ENCODE results near the gene ETFDH.
"Not testable (repeated sequence)": the region's sequence is repeated elsewhere in the genome, so short reads cannot be mapped to it uniquely, and the experiment has no call there.

ETFDH gene

DNA sequence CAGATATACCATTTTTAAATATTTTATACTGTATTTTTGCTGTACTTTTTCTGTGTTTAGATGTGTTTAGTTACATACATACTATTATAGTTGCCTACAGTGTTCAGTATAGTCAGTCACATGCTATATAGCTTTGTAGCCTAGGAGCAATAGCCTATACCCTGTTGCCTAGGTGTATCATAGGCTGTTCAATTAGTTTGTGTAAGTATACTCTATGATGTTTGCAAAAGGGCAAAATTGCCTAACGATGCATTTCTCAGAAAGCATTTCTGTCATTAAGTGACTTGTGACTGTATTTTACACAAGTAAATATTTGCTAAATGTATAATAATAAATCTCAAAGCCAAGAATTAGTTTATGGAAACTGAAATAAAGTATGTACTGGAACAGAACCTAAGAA, 9.5 kb downstream of the ETFDH start:
- no peak for DNase-seq (ENCODE audit: low spot score)

DNA sequence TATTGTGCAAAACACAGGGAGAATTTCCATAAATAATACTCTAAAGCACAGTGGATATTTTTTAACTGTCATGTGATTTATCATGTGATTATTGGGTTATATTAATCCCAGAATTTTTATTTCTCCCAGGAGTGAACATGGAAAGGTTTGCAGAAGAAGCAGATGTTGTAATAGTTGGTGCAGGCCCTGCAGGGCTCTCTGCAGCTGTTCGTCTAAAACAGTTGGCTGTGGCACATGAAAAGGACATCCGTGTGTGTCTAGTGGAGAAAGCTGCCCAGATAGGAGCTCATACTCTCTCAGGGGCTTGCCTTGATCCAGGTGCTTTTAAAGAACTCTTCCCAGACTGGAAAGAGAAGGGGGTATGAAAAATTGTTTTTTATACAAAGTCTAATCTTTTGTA, 10.0 kb downstream of the ETFDH start:
- DNase-seq (ENCODE audit: low spot score) = no peak

DNA sequence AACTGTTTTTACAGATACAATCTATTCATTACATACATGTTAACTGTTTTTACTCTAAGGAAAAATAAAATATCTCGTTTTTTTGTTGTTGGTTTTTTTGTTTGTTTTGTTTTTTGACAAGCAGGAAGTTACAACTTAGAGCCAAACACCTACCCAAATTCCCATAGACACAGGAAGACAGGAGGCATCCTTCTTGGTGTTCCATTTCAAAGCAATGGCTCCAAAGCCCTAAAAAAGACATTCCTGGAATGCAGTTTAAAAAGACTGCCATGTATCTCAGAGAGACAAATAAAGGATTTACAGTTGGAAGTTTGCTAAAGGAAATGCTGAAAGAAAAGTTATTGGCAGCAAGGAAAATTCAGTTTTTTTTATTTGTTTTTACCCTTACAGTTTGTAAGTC, 16.7 kb downstream of the ETFDH start:
- DNase-seq (ENCODE audit: low spot score) = no peak

DNA sequence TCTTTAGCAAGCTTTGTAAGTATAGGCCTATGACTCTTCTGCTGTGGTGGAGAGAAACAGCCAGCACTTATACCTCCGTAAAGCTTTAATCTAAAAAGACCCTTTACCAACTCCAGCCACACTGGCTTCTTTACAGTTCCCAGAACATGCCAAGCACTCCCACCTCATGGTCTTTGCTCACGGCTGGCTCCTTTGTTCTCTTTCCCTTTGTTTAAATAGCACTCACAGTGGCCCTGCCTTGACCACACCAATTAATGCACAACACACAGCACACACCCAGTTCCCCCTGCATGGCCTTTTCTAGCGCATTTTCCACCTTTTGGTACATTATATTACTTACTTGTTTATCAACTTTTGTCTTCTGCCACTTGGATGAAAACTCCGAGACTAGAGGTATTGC, 32.2 kb downstream of the ETFDH start:
- DNase-seq (ENCODE audit: low spot score) = no peak

DNA sequence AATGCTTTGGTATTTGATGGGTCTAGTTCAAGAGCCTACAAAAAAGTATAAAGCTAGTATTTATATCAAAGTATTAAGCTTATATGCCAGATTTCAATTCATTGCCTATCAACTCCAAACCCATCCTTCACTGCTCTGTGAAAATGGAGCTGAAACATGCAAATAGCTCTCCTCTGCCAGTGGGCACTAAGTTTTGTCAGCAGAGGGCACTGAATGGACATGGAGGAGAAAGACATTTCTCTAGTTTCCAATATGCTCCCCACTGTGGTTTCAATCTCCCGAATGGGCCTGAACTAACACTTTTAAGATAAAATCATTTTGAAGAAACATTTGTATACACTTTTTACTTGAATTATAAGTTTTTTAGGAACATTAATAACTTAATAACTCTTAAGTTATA, 38.7 kb downstream of the ETFDH start:
- no peak for DNase-seq (ENCODE audit: low spot score)

DNA sequence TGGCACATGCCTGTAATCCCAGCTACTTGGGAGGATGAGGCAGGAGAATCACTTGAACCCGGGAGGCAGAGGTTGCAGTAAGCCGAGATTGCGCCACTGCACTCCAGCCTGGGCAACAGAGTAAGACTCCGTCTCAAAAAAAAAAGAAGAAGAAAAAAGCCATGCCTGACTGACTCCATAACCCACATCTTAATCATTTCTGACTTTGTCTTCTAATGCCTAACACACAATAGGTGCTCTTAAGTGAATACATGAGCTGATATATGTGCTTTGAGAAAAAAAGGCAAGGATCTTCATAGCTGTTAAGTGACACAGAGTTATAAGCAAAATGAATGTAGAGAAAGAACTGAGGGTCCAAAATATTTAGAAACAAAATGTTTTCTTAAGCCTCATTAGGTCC, 40.5 kb downstream of the ETFDH start:
- not testable (repeated sequence) for DNase-seq (ENCODE audit: low spot score)

DNA sequence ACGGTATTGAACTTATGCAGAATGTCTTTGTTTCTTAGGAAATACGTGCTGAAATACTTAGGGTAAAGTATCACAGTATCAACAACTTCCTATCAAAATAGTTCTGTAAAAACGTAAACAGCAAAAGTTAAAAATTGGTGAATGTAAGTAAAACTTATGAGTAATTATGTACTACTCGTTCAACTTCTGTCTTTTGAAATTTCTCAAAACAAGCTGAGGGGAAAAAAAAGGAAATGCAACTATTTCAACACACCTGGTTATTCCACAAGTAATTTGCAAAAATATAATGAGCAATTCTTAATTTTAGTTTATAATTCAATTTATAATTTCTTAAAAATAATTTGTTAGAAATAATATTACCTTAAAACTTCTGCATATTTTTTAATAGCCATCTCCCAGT, 42.8 kb downstream of the ETFDH start:
- DNase-seq (ENCODE audit: low spot score) = no peak

DNA sequence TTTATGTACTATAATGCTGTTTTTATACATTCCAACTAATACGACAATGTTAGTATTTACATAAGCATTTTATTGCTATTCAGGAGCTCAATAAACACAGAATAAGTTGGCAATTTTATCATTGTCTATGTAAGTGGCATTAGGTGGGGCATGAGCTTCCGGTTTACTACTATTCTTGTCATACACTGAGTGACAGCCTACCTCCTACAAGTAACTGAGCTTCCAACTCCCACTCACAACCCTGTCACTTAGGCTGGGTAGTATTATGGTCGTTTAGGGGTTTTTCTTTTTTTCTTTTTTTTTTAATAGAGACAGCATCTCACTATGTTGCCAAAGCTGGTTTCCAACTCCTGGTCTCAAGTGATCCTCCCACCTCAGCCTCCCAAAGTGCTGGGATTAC, 43.7 kb downstream of the ETFDH start:
- no peak for DNase-seq (ENCODE audit: low spot score)

DNA sequence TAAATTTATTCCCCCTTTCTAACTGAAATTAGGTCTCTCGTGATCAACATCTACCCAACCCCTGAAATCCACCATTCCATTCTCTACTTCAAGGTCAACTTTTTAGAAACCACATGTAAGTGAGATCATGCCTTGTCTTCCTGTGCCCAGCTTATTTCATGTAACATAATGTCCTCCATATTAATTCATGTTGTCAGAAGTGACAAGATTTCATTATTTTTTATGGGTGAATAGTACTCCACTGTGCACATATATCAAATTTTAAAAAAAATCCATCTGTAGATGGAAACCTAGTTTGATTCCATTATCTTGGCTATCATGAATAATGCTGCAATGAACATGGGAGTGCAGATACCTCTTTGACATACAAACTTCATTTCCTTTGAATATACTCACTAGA, 49.6 kb downstream of the ETFDH start:
- no peak for DNase-seq (ENCODE audit: low spot score)

DNA sequence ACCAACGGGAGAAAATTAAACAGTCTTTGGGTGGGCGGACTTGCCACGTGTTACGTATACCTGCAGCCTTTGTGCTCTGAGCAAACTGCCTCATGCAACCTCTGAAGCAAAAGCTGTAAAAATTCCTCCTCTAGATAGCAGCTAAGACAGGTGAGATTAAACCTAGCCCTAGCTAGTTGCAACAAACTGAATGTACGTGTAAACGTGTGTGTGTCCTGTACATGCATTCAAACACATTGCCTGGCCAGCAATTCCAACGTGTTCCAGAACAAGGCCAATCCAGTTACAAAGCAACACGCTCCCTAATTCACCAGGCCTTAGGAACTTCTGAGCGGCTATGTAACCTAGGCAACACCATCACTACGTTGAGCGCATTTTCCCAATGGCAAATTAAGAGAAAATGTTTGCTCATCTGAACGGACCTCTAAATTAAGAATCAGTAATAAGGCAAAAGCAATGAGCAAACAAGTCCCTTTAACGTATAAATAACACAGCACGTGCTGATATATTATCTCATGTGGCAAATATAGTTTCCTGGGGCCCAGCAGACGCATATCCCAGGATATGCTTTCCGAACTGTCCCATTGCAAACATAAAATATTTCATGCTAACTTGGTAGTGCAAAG, 50.3 kb downstream of the ETFDH start:
- peak; percentile 44 for DNase-seq (ENCODE audit: low spot score)

DNA sequence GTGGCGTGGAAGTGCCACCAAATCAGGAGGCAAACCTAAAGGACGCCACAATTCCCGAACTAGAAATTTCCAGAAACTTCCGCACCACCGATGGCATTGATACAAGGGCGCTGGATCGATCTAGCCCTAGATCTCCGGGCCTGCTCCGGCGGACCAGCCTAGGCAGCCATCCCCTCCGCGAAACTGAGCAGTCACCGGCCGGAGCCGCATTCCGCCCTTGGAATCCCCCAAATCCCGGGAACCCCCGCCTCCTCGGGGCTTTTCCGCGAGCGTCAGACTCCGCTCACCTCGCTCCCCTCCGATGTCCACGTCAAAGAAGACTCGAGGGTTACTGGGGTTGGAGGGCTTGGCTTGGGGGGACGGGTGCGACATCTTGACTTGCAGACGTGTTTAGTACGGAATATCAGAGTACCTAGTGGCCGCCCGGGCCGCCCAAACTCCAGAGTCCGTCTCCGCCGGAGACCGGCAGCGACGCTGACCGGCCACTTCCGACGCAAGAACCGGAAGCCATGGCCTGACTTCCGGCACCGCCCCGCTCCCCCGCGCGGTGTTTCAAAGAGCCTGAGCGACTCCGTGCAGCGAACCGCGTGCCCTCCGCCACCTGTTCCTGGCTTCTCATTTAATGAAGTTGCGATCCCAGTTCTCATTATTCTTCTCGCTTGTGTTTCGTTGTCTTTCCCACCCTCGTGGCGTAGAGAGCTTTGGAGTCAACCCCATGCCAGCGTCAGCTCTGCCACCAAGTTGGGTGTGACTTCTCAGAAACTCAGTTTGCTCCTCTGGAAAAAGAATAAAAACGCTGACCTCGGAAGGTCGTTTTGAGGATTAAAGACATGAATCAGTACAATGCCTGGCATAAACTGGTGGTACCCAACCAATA, 51.1 kb downstream of the ETFDH start, which contains the start of gene PPID:
PPID (minus strand) TSS at position 480 of the 877 bp plus-strand sequence; CDS start at position 372, 108 bp downstream.
- peak; percentile 83 for DNase-seq (ENCODE audit: low spot score)

DNA sequence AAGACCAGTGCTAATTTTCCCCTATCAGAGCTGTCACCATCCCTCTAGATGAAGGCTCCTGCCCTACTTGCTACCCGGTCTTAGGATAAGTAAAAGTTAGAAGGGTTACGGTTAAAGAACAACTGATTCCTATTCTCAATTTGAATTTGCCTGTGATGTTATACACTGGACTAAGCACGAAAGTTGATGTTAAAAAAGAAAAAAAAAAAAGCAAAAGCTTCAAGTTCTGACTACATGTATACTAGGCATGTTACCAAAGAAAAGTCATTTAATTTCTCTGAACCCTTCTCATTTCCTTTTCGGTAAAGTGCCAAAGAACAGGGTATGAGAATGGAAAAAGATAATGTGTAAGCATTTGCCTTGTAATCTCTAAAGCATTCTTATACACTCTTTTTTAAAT, 52.5 kb downstream of the ETFDH start:
- no peak for DNase-seq (ENCODE audit: low spot score)

DNA sequence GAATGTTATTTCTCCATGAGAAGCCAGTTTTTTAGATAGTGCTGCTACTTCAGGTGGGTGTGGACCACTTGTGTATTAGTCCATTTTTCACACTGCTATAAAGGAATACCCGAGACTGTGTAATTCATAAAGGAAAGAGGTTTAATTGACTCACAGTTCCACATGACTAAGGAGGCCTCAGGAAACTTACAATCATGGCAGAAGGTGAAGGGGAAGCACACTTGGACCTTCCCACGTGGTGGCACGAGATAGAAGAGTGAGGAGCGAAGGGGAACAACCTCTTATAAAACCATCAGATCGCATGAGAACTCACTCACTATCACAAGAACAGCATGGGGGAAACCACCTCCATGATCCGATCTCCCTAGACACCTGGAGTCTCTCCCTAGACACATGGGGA, 54.5 kb downstream of the ETFDH start:
- DNase-seq (ENCODE audit: low spot score) = no peak

DNA sequence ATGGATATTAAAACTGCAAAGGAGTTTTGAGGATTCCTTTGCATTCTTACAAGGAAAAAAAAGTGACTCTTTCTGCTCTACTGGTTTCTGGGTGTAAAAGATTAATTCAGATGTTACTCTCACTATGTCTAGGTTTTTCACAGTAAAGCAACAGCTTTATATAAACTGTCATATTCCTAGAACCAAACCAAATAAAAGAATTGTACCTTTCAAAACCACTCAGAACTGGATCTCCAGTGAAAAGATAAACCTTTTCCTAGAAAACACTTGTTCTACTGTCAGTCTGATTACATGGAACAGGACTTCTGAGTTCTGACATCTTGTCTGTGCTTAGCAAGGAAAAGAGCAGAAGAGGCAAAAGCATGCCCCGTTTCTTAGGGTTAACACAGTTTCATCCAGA, 56.1 kb downstream of the ETFDH start:
- DNase-seq (ENCODE audit: low spot score) = no peak

DNA sequence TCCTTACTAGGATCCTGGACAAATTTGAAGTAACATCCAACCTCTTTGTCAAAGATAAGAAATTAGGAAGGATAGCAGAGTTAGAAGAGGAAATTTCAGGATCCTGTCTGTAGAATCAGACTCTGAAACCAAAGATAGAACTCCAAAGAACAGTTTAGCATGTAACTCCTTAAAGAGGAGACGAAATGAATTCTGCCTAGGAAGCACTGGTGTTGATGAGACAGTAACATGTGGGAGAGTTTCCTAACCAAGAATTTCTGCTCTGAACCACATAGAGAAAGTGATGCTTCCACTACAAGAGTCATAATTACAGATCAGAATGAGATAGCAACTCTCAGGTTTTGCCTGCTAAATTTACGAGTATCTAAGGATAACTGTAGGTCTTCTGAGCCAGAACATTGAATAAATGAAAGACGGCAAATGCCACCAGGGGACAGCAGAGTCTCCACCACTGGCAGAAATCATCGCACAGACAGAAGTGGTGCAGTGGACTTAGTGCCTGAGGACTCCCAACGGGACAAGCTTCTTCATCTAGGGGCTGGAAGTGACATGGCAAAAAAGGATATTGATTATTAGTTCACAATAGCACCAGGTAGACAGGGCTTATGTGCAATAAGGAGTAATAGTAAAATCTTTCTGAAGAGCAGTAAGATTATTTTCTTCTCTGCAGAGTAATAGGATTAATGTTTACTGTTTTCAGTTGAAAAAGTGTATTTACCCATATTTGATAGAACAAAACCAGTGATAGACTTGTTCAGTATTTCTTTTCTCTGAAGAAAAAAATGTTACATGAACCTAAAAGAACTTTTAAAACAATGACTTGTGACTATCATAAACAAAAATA, 57.8 kb downstream of the ETFDH start:
- peak; percentile 46 for DNase-seq (ENCODE audit: low spot score)

DNA sequence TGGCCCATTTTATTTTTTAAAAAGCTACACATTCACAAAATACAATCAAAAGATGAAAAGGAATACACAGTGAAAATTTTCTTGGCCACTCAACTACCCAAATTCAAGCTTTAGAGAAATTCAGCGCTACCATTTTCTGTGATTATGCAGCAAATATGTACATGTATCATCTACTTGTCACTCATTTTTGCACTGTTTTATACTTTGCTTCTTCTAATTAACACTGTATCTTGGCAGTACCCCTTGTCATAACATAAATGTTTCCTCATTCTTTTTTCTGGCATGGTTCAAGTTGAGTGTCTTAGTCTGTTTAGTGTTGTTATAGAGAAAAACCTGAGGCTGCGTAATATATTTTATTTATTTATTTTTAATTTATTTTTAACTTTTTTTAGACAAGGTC, 66.8 kb downstream of the ETFDH start:
- DNase-seq (ENCODE audit: low spot score) = no peak

DNA sequence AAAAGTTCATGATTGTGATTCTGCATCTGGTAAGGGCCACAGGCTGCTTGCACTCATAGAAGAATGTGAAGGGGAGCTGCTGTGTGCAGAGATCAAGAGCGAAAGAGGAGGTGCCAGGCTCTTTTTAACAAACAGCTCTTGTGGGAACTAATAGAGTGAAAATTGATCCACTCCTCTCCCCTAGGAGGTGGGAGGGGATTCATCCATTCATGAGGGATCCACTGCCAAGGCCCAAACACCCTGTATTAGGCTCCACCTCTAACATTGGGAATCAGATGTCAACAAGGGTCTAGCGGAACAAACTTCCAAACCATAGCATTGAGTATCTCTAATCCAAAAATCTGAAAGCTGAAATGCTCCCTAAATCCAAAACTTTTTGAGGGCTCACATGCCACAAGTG, 67.5 kb downstream of the ETFDH start:
- no peak for DNase-seq (ENCODE audit: low spot score)

DNA sequence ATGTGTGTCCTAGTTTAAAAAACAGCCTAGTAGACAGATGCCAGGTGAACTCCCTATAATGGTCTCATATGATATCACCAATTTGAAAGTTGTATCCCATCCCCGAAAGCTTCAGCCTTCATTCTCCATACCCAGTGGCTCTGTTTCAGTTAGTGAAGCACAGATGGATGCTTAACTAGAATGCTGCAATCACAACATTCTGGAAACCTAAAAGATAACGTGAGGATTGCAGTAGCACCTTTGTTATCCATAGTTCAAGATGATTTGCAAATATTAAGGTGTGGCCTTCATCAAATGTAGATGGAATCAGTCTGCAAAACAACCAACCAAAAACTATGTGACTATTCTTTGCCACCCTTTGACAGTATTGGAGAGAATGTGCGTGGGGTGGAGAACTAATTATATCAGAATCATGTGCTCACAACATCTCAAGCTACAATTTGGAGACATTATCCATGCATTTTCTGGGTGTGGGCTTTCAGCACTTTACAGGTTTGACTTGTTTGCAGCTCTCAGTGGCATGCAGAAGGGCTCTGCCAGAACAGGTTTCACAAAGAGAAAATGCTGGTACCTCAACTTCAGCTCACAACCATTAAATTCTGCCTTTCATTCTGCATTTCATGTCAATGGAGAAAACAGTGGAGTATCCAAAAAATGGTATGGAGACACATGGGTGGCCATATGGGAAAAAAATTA, 69.4 kb downstream of the ETFDH start:
- DNase-seq (ENCODE audit: low spot score) = no peak

DNA sequence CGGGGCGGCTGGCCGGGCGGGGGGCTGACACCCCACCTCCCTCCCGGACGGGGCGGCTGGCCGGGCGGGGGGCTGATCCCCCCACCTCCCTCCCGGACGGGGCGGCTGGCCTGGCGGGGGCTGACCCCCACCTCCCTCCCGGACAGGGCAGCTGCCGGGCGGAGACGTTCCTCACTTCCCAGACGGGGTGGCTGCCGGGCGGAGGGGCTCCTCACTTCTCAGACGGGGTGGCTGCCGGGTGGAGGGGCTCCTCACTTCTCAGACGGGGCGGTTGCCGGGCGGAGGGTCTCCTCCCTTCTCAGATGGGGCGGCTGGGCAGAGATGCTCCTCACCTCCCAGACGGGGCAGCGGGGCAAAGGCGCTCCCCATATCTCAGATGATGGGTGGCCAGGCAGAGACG, 74.4 kb downstream of the ETFDH start:
- DNase-seq (ENCODE audit: low spot score) = not testable (repeated sequence)

DNA sequence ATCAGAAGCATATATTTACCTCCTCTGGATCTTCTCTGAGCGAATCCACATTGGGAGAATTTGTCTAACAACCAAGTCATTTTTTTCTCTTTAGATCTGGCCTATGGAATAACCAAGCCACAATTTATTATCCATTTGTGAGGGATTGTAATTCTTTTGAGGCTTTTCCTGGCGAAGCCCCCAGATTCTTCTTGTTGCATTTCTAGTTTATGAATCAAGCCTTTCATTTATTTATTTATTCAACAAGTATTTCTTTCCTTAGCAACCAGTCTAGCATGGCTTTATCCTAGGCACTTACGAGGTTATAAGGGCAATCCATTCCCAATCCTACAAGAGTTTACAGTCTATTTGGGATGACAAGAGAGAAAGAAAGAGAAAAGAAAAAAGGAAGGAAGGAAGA, 78.3 kb downstream of the ETFDH start:
- DNase-seq (ENCODE audit: low spot score) = no peak

DNA sequence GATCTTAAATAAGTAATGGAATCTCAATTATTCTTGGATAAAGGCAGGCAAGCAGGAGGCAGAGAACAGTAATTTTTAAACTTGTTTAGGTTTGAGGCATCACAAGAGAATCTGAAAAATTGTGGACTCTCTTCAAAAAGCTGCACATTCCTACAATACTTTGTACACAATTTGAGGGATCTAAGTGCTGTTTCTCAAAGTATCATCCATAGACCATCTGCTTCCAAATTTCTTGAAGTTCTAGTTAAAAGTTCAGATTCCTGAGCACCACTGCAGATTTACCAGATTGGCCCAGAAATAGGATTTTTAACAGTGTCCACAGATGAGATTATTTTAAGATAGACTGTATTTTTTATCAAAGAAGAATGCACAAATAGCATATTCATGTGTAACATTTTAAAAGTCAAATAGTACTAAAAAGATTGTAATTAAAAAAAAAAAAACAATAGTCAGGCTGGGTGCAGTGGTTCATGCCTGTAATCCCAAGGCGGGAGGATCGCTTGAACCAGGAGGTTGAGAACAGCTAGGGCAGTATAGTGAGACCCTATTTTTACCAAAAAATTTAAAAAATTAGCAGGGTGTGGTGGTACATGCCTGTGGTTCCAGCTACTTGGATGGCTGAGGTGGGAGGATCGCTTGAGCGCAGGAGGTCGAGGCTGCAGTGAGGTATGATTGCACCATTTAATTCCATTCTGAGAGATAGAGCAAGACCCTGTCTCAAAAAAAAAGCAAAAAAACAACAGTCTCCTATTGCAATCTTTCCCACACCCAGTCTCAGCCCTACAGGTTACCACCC, 82.5 kb downstream of the ETFDH start:
- DNase-seq (ENCODE audit: low spot score) = no peak
